ENCODE measurements around the gene PHF5A. TPM values are rescaled to one million over a fixed set of nuclear protein-coding genes. Genes with fewer than 3 reads are reported as not detected.
"Not testable (repeated sequence)": the region's sequence is repeated elsewhere in the genome, so short reads cannot be mapped to it uniquely, and the experiment has no call there.

PHF5A gene
- total and polyA plus RNA-seq, 2 donors (not counting 1 experiment from before 2014, with no cell fraction given), result 29.4 to 31.6 TPM

- H3K4me3 ChIP-seq (ENCODE audit: control extremely low read depth in 1 of 5, extremely low read depth in 1 of 5, insufficient read depth in 1 of 5, low read depth in 2 of 5, low read length in 4 of 5); H3K4me1 ChIP-seq (ENCODE audit: control insufficient read depth in 2 of 2, insufficient read depth in 2 of 2, low read length in 2 of 2); H3K27ac Mint-ChIP-seq; H3K27me3 ChIP-seq (replicated peaks in 1 of 4; ENCODE audit: control extremely low read depth in 1 of 4, control insufficient read depth in 3 of 4, insufficient read depth in 4 of 4, low read length in 3 of 4); H3K27me3 Mint-ChIP-seq; H2AFZ ChIP-seq (ENCODE audit: insufficient read depth, low read depth, low read length, poor library complexity, severe bottlenecking); ATAC-seq (ENCODE audit: low read depth); H3K4me3 Mint-ChIP-seq; H3K9me3 ChIP-seq (ENCODE audit: control extremely low read depth in 1 of 3, control insufficient read depth in 2 of 3, insufficient read depth in 1 of 3, low read length in 2 of 3); H3K9me3 Mint-ChIP-seq (ENCODE audit: insufficient read depth); intact Hi-C loops (cut with micrococcal nuclease); DNase-seq; H3K27ac ChIP-seq (ENCODE audit: low read length in 2 of 2); H4K20me1 ChIP-seq (ENCODE audit: control insufficient read depth, insufficient read depth, low read length, poor library complexity, severe bottlenecking); H3K9ac ChIP-seq (ENCODE audit: low read length); H3K4me2 ChIP-seq (replicated peaks; ENCODE audit: low read depth, low read length, poor library complexity, severe bottlenecking): not testable (repeated sequence)
- POLR2A ChIA-PET, result interaction anchor here (0.6 to 1.2 kb wide), 3 partner anchors 8 to 55 kb away, joined by 3 to 4 read pairs (median 4); partner anchors contain the start of genes ACO2 and PHF5A
- Histone ChIP-seq H3K36me3 (replicated peaks in 1 of 2; ENCODE audit: control extremely low read depth in 1 of 2, control insufficient read depth in 1 of 2, extremely low read depth in 1 of 2, insufficient read depth in 2 of 2, low read length in 1 of 2) (peaks cover 9 to 50% of the 10 kb centered on the region in 2 experiments), H3K79me2 (ENCODE audit: control insufficient read depth, insufficient read depth, low read length) (peaks cover 39% of the 10 kb centered on the region)
- CTCF ChIA-PET, result interaction anchor here (0.7 kb wide), 1 partner anchor 18 kb away, joined by 3 read pairs; no protein-coding TSS in a partner anchor
- peaks cover 11% of the 10 kb centered on the region for H3K4me1 Mint-ChIP-seq
- 100% methylated on average over 2 of the region's 5 CpGs for WGBS (ENCODE audit: insufficient coverage)
Measured at GRCh38 chr22:41460071-41460470, 8.4 kb downstream of the PHF5A start.

- Histone ChIP-seq H3K9me3 (ENCODE audit: control extremely low read depth in 1 of 3, control insufficient read depth in 2 of 3, insufficient read depth in 1 of 3, low read length in 2 of 3) (no peaks in the 10 kb centered on the region), H3K27me3 (replicated peaks in 1 of 4; ENCODE audit: control extremely low read depth in 1 of 4, control insufficient read depth in 3 of 4, insufficient read depth in 4 of 4, low read length in 3 of 4) (no peaks in the 10 kb centered on the region), H2AFZ (ENCODE audit: insufficient read depth, low read depth, low read length, poor library complexity, severe bottlenecking) (no peak overlapping the region), H3K27ac (ENCODE audit: low read length in 2 of 2) (no peak overlapping the region), H3K4me3 (ENCODE audit: control extremely low read depth in 1 of 5, extremely low read depth in 1 of 5, insufficient read depth in 1 of 5, low read depth in 2 of 5, low read length in 4 of 5) (no peak overlapping the region), H3K4me1 (ENCODE audit: control insufficient read depth in 2 of 2, insufficient read depth in 2 of 2, low read length in 2 of 2) (no peaks in the 10 kb centered on the region), H4K20me1 (ENCODE audit: control insufficient read depth, insufficient read depth, low read length, poor library complexity, severe bottlenecking) (peaks cover 8% of the 10 kb centered on the region), H3K36me3 (replicated peaks in 1 of 2; ENCODE audit: control extremely low read depth in 1 of 2, control insufficient read depth in 1 of 2, extremely low read depth in 1 of 2, insufficient read depth in 2 of 2, low read length in 1 of 2) (peaks cover 6 to 43% of the 10 kb centered on the region in 2 experiments), H3K79me2 (ENCODE audit: control insufficient read depth, insufficient read depth, low read length) (peaks cover 32% of the 10 kb centered on the region), H3K9ac (ENCODE audit: low read length) (no peak overlapping the region), H3K4me2 (replicated peaks; ENCODE audit: low read depth, low read length, poor library complexity, severe bottlenecking) (no peak overlapping the region)
- Mint-ChIP-seq H3K9me3 (ENCODE audit: insufficient read depth) (no peaks in the 10 kb centered on the region), H3K27ac (no peak overlapping the region), H3K4me3 (no peak overlapping the region), H3K27me3 (no peaks in the 10 kb centered on the region), H3K4me1 (peaks cover 7% of the 10 kb centered on the region)
- no peak for ATAC-seq (ENCODE audit: low read depth)
- ChIA-PET POLR2A (interaction anchor here (0.6 to 1.2 kb wide), 2 partner anchors 9 to 11 kb away, joined by 4 read pairs; partner anchors contain the start of genes ACO2 and PHF5A), CTCF (no interaction called here)
- intact Hi-C loops (cut with micrococcal nuclease), result no loop called here
- no peak for DNase-seq
- no peak for TF ChIP-seq CTCF (IDR thresholded peaks at IDR 0.05)
- WGBS (ENCODE audit: insufficient coverage), result no CpG with 5 or more reads among the region's 1 CpG
Measured at GRCh38 chr22:41459431-41459830, 9.1 kb downstream of the PHF5A start.
